K562 (cell line): ENCODE measurements around the gene SCP2. TPM values are rescaled to one million over a fixed set of nuclear protein-coding genes. Genes with fewer than 3 reads are reported as not detected.

Experiments
- AFF4 ChIP-seq: sonication (generic); formaldehyde crosslinking; IDR thresholded peaks from 2 replicates; pipeline ENCODE4 v1.8.0; 2023; ENCODE audit warnings: mild to moderate bottlenecking, missing genetic modification reagents
- ATF1 ChIP-seq, 2 experiments: fragments of 450-650 bp in 1 of 2; IDR thresholded peaks; 2 replicates each; pipeline ENCODE4 v1.6.1; 2016; ENCODE audit warnings: missing compliant biosample characterization in 1 of 2, missing genetic modification characterization in 1 of 2
- CBFB ChIP-seq: sonication (generic); formaldehyde crosslinking; IDR thresholded peaks from 2 replicates; pipeline ENCODE4 v1.4.0; 2020; ENCODE audit warnings: mild to moderate bottlenecking, missing genetic modification reagents
- CCNT2 ChIP-seq: IDR thresholded peaks from 2 replicates; pipeline ENCODE4 v1.6.1; 2011; ENCODE audit warnings: borderline replicate concordance, low read depth, mild to moderate bottlenecking, moderate library complexity, mixed read lengths, low read length; ENCODE audit not compliant: insufficient read length; ENCODE audit errors: extremely low read depth
- ELK1 ChIP-seq: sonication (generic); formaldehyde crosslinking; IDR thresholded peaks from 2 replicates; pipeline ENCODE4 v1.8.1; 2022; ENCODE audit warnings: missing genetic modification reagents
- GTF2E2 ChIP-seq: fragments of 200-800 bp; sonication (Bioruptor generic); IDR thresholded peaks from 2 replicates; pipeline ENCODE4 v1.6.1; 2016; ENCODE audit warnings: missing genetic modification characterization, missing compliant biosample characterization
- HOMEZ ChIP-seq: fragments of 250-450 bp; sonication (Bioruptor Pico); IDR thresholded peaks from 2 replicates; pipeline ENCODE4 v1.4.0; 2020; ENCODE audit warnings: mild to moderate bottlenecking, moderate library complexity
- ILK ChIP-seq: fragments of 450-650 bp; IDR thresholded peaks from 2 replicates; pipeline ENCODE4 v1.6.1; 2016; ENCODE audit warnings: missing genetic modification characterization, low read depth, mild to moderate bottlenecking, missing compliant biosample characterization, moderate library complexity, borderline replicate concordance
- JUN ChIP-seq, 2 experiments: sonication (generic) in 1 of 2; formaldehyde crosslinking in 1 of 2; IDR thresholded peaks; 2 replicates each; pipeline versions ENCODE4 v1.6.1 to v1.8.0; 2012 to 2022; ENCODE audit warnings: borderline replicate concordance in 2 of 2, mild to moderate bottlenecking in 2 of 2, improper control_type of control experiment in 1 of 2, low read depth in 1 of 2, low read length in 1 of 2, missing genetic modification reagents in 1 of 2
- LEF1 ChIP-seq: fragments of 450-650 bp; IDR thresholded peaks from 2 replicates; pipeline ENCODE4 v1.6.1; 2016; ENCODE audit warnings: mild to moderate bottlenecking
- NFE2 ChIP-seq: IDR thresholded peaks from 2 replicates; pipeline ENCODE4 v1.6.1; 2014; ENCODE audit warnings: antibody characterized with exemption, low read depth
- PHTF2 ChIP-seq: fragments of 250-450 bp; sonication (Bioruptor Pico); IDR thresholded peaks from 2 replicates; pipeline ENCODE4 v1.5.0; 2021; ENCODE audit warnings: mild to moderate bottlenecking
- RBM22 ChIP-seq: fragments of 200-400 bp; formaldehyde crosslinking; IDR thresholded peaks from 2 replicates; pipeline ENCODE4 v1.6.1; 2018; ENCODE audit warnings: low read length, low read depth; ENCODE audit not compliant: poor library complexity, severe bottlenecking
- SAFB2 ChIP-seq: fragments of 200-400 bp; formaldehyde crosslinking; IDR thresholded peaks from 2 replicates; pipeline ENCODE4 v1.6.1; 2018; ENCODE audit warnings: borderline replicate concordance, low read length, low read depth, moderate library complexity; ENCODE audit not compliant: severe bottlenecking
- SNIP1 ChIP-seq: fragments of 450-650 bp; IDR thresholded peaks from 2 replicates; pipeline ENCODE4 v1.7.1; 2017; ENCODE audit warnings: low read depth, mild to moderate bottlenecking
- TFAP4 ChIP-seq: sonication (generic); formaldehyde crosslinking; IDR thresholded peaks from 2 replicates; pipeline ENCODE4 v1.8.0; 2022; ENCODE audit warnings: missing genetic modification reagents, mild to moderate bottlenecking, moderate library complexity, borderline replicate concordance
- ZNF274 ChIP-seq: IDR thresholded peaks from 2 replicates; pipeline ENCODE4 v1.6.1; 2011; ENCODE audit warnings: low read depth, mild to moderate bottlenecking, low read length, moderate library complexity, borderline replicate concordance
- ZNF347 ChIP-seq: fragments of 450-650 bp; formaldehyde crosslinking; IDR thresholded peaks from 2 replicates; pipeline ENCODE4 v1.4.0; 2020; ENCODE audit warnings: low read depth, mild to moderate bottlenecking, moderate library complexity
- polyA plus RNA-seq, 8 experiments: library from polyadenylated mRNA; depleted of rRNA in 4 of 8; stranded (reverse) in 5 of 8; unstranded in 3 of 8; fragments of >200 nt; fragmentation: Nextera tagmentation in 2 of 8; fragmentation: Illumina TruSeq in 1 of 8; extraction: Ambion mirVana in 2 of 8; extraction: Trizol in 1 of 8; gene quantifications; 2 replicates each; pipeline versions ENCODE4 v1.2.1 to v1.2.3, GENCODE V29; 2011 to 2014; ENCODE audit warnings: inconsistent platforms in 1 of 8, missing spikeins in 1 of 8
- total RNA-seq, 7 experiments: library from RNA; depleted of rRNA in 6 of 7; stranded (reverse); fragments of >200 nt in 6 of 7; fragmentation: Illumina TruSeq in 2 of 7; extraction: Trizol in 2 of 7; gene quantifications; 2 replicates each; pipeline versions ENCODE4 v1.2.1 to v1.2.3, GENCODE V29; 2011 to 2021; ENCODE audit warnings: low replicate concordance in 1 of 7

Gene SCP2
- total and polyA plus RNA-seq, 9 of the 15 experiments (the other 6 are each of a cell fraction or from before 2014, with no cell fraction given): 63.8 to 258 (median 106) TPM

- no peak for TF ChIP-seq ZNF274
- no peak for TF ChIP-seq HOMEZ
- no peak for TF ChIP-seq ATF1 (CRISPR knock-in tag; IDR thresholded peaks at IDR 0.05)
- TF ChIP-seq ATF1 (tag; IDR thresholded peaks at IDR 0.05): 0 out of 2 replicates have a peak, but pooled peaks have one; percentile 11
- TF ChIP-seq NFE2: peak; percentile 73
- TF ChIP-seq ZNF347 (CRISPR knock-in tag): no peak
- no peak for TF ChIP-seq ELK1 (CRISPR knock-in tag)
- TF ChIP-seq CCNT2: peak; percentile 23
- 0 out of 2 replicates have a peak, but pooled peaks have one; percentile 34 for TF ChIP-seq GTF2E2 (tag)
- no peak for TF ChIP-seq SNIP1
- TF ChIP-seq RBM22: no peak
- no peak for TF ChIP-seq ILK (tag)
- TF ChIP-seq AFF4 (CRISPR knock-in tag): no peak
- no peak for TF ChIP-seq PHTF2 (CRISPR knock-in tag)
- peak; percentile 57; the same call in 1 of the 2 replicates for TF ChIP-seq JUN (IDR thresholded peaks at IDR 0.05; ENCODE audit: borderline replicate concordance, low read depth, low read length)
- no peak for TF ChIP-seq JUN (CRISPR knock-in tag; IDR thresholded peaks at IDR 0.05; ENCODE audit: borderline replicate concordance)
- TF ChIP-seq TFAP4 (CRISPR knock-in tag): no peak
- 0 out of 2 replicates have a peak, but pooled peaks have one; percentile 23 for TF ChIP-seq LEF1
- no peak for TF ChIP-seq SAFB2
- no peak for TF ChIP-seq CBFB (CRISPR knock-in tag)
Observed at GRCh38 chr1:53047737-53048736, 121.0 kb downstream of the SCP2 start (continued).
